Glomerular visceral epithelial cell (primary cell): Measurements from ENCODE around the gene NAA10.

Source experiments
- DNase-seq: peaks from one replicate; pipeline ENCODE4 v3.0.0-alpha.2; 2016; ENCODE audit errors: extremely low spot score

NAA10 gene

DNA sequence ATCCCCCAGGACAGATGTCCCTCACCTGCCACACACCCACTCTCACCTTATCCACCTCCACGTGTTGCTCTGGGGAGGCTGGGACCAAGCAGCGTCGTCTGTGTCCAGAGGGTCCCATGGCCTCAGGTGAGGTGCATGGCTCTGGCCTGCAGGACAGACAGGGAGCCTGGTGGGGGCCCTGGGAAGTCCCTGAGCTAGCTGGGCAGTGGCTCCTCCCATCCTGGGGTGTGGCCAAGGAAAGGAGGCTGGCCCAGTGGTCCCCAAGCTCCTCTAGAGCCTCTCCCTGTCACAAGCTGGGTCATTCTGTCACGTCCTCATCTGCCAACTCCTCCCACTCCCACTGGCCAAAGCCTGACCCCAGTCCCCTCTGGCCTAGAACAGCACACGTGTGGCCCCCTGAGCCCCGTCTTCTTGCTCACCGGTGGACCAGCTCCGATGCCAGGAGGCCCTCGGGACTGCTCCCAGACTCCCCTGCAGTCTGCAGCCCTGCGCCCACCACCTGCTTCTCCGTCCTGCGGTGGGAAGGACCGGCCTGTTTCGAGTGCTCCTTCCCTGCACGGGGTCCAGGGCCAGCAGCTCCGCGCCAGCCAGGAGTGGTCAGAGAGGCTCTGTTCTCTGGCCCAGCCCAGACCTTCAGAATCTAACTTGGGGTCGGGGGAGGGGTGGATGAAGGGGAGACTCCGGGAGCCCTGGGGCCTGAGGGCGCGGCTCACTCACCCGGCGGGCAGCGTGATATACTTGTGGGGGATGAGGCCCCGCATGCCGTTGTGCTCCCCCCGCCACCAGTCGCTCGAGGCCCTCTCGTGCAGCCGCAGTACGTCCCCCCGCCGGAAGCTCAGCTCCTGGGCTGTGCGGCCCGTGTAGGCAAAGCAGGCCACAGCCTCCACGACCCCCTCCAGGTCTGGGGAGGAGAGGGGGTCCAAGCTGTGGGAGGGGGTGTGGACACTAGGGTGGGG, 25.5 kb downstream of the NAA10 start:
- peak; percentile 10 for DNase-seq

DNA sequence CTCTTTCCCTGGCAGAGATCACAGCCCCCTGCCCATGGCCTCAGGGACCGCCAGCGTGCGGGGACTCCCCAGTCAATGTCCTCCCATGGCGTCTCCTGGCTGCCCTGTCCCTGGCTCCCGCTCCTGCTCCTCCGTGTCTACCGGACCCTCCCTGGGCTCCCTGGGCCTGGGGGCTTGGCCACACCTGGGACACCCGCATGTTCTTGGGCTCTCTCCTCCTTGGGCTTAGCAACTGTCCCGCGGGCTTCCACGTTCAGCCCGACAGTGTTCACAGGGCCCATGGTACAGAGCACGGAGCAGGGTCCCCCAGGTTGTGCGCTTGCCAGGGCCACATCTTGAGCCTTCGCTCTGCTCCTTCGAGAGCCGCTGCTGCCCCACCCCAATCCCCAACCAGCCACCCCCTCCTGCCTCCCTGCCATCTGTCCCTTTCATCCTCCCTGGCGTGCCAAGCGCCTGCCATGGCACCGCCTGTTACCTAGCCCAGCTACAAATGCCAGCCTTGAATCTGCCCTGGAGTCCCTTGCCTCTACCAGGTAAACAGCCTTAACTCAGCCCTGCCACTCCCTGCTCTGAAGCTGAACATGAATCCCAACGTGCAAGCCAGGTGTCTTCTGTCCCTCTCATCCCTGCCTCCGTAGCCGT, 26.5 kb downstream of the NAA10 start:
- no peak for DNase-seq

DNA sequence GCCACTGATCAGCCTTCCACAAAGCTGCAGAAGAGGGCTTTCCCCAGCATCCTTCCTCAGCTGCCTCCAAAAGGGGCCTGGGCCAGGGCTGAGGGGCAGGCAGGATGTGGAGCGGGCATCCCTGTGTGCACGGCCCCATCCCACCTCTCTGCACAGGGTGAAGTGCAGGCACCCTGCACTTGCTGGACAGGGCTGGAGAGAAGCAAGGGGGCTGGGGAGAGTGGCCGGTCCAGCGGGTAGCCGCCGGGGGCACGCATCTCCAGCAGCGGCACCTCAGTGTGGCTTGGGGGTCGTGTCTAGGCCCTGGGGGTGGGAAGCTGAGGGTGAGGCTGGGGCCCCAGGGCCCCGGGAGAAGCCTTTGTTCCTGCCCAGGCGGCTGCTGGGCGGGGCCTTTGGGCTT, 27.4 kb downstream of the NAA10 start:
- DNase-seq = no peak

DNA sequence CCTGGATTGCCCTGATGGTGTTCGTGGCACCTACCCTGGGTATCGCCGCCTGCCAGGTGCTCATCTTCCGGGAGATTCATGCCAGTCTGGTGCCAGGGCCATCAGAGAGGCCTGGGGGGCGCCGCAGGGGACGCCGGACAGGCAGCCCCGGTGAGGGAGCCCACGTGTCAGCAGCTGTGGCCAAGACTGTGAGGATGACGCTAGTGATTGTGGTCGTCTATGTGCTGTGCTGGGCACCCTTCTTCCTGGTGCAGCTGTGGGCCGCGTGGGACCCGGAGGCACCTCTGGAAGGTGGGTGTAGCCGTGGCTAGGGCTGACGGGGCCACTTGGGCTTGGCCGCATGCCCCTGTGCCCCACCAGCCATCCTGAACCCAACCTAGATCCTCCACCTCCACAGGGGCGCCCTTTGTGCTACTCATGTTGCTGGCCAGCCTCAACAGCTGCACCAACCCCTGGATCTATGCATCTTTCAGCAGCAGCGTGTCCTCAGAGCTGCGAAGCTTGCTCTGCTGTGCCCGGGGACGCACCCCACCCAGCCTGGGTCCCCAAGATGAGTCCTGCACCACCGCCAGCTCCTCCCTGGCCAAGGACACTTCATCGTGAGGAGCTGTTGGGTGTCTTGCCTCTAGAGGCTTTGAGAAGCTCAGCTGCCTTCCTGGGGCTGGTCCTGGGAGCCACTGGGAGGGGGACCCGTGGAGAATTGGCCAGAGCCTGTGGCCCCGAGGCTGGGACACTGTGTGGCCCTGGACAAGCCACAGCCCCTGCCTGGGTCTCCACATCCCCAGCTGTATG, 28.5 kb downstream of the NAA10 start:
- DNase-seq = no peak

DNA sequence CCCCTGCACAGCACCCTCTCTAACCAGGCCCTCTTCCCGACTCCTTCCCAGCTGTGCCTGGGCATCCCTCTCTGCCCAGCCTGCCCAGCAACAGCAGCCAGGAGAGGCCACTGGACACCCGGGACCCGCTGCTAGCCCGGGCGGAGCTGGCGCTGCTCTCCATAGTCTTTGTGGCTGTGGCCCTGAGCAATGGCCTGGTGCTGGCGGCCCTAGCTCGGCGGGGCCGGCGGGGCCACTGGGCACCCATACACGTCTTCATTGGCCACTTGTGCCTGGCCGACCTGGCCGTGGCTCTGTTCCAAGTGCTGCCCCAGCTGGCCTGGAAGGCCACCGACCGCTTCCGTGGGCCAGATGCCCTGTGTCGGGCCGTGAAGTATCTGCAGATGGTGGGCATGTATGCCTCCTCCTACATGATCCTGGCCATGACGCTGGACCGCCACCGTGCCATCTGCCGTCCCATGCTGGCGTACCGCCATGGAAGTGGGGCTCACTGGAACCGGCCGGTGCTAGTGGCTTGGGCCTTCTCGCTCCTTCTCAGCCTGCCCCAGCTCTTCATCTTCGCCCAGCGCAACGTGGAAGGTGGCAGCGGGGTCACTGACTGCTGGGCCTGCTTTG, 29.2 kb downstream of the NAA10 start:
- no peak for DNase-seq

DNA sequence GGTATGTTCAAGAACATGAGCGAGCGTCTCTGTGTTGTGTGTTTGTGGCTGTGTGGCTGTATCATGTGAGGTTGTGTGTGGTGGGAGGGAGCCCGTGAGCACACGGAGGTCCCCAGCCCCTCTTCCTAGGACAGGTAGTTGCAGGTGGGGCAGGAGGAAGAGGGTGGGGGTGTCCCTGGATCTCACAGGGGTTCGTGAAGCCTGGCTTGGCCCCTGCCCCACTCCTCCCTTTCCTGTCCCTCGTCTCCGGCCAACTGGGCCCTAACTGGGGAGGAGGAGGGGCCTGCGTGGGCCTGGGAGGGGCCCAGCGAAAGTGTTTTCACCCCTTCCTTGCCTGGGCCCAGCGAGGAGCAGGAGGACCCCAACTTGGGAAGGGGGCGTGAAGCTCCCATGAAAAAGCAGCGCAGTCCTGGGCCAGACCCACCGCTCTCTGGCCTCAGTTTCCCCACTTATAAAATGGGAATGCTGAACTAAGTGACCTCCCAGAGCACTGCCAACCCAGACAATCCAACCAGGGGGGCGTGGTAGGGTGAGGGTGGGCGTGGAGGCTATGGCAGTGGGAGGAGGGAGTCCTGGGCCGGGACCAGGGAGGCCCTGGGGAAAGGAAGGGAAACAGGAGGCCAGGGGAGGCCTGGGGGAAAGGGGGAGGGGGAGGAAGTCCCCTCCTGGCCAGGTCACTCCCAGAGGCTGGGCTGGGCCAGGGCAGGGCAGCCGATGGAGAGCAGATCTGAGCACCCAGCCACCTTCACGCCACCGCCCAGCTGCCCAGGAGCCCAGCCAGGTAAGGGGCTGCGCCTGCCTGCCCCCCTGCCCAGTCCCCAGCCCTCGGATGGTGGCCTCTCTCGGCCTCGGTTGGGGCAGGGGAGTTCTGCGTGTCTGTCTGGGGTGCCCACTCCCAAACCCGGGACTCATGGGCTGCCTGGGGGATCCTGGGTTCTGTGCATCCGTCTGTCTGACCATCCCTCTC, 30.6 kb downstream of the NAA10 start, which contains the start of gene AVPR2:
Gene AVPR2 (plus strand): TSS at position 683 of the 967 bp plus-strand sequence. CDS start 473 bp downstream, outside the sequence.
- no peak for DNase-seq

DNA sequence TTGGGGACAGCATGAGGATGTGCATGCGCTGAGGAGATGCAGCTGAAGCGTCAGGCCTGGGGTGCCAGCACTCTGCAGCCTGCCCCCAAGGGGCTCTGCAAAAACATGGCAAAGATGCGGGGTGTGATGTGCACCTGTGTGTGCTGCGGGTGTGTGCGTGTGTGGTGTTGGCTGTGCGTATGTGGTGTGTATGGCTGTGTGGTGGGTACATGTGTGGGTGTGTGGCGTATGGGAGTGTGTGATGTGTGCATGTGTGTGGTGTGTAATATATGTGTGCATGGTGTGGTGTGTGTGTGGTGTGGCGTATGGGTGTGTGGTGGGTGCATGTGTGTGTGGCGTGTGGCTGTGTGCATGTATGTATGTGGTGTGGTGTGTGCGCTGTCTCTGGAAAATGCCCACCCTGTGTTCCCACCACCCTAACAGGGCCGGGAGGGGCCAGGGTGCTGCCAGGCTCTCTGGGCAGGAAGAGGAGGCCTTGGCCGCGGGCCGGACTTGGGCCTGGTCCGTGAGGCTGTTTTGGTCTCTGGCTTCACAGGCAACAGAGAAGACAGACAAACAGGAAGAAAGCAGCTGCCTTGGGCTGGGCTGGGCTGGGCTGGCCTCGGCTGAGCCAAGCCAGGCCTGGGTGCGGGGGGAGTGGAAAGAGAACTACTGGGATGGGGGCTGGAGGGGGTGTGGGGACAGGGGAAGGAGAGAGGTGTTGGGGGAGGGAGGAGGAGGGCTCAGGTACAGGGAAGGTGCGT, 31.4 kb downstream of the NAA10 start:
- DNase-seq = no peak

DNA sequence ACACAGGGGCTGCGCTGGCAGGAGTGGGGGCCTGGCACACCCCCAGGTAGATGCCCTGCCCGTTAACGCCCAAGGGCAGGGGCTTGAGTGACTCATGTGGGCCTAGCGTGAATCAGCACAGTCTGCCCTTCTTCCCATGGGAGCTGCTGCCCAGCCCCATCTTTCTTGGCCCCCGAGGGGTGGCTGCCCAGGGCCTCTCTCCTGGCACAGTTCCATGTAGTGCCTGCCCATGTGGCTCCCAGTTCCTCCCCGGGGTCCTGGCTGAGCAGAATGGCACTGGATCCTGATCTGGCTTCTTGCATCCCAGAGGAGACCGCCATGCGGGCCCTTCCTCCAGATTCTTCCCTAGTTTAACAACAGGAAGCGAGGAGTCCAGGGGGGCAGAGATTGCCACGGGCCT, 32.5 kb downstream of the NAA10 start:
- DNase-seq = no peak

GRCh38 chrX:153901753-153902140, 33.1 kb downstream of the NAA10 start:
- no peak for DNase-seq

- peak; percentile 79 for DNase-seq
Measured at GRCh38 chrX:153900831-153901752, 33.7 kb downstream of the NAA10 start.

- DNase-seq = no peak
Measured at GRCh38 chrX:153897899-153898298, 36.9 kb downstream of the NAA10 start.

DNA sequence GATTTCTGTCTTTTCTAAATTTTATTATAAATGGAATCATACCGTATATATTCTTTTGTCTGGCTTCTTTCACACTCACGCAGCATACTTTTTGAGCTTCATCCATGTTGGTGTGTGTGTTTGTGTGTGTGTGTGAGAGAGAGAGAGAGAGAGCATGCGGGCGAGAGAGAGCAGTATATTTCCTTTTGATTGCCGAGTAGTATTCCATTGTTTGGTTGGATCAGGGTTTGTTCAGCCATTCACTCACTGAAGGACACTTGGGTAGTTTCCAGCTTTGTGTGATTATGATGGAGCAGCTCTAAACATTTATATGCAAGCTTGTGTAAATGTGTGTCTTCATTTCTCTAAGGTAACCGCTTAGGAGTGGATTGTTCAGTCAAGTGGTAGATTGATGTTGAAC, 45.7 kb downstream of the NAA10 start:
- DNase-seq = no peak

- no peak for DNase-seq
Measured at GRCh38 chrX:153888344-153888743, 46.5 kb downstream of the NAA10 start.

- no peak for DNase-seq
Measured at GRCh38 chrX:153887385-153887784, 47.5 kb downstream of the NAA10 start.

DNA sequence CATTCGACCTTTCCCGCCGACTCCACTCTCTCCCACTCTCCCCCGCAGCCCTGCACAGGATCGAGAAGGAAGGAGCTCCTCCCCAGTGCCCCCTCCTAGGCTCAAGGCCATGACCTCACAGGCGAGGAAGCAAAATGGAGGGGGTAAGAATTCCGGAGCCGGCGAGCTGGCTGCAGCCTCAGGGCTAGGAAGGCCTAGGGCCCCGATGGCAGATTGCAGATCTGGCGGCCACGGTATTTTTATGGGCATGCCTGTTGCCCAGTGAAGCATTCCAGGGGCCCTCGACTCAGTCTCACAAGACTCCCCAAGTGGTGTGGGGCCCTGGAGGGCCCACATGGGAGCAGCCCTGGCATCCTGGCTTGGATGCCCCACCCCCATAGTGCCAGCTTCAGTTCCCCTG, 47.9 kb downstream of the NAA10 start:
- DNase-seq = peak; percentile 56

GRCh38 chrX:153885968-153886903, 48.6 kb downstream of the NAA10 start, which contains the start of gene L1CAM:
Gene L1CAM (minus strand): TSS chrX:153886173. CDS start chrX:153875836, 10,337 bp downstream.
- DNase-seq = peak; percentile 38

- no peak for DNase-seq
Measured at GRCh38 chrX:153885208-153885787, 49.5 kb downstream of the NAA10 start.
